ENCODE measurements around the gene PDE4D. TPM values are rescaled to one million over a fixed set of nuclear protein-coding genes. Genes with fewer than 3 reads are reported as not detected.

Gene PDE4D
- total and polyA plus RNA-seq, 11 donors: 5.2 to 68.3 (median 42.1) TPM

DNA sequence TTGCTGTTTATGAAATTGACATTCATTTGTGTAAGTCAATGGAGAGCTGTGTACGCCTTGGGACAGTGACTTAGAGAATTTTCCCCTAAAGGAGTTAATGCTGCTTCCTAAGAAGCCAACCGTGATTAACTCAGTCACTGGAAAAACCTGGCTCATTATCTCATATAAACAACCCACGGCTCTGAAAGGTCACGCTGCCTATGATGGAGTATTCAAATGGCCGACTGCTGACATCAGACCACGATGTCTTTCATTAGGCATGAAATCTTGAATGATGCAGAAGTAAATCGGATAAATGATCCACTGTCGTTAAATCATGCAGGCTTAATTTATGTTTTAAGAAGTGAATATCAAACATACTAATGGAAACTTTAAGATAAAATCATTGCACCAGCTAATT, 706.9 kb downstream of the PDE4D start:
- no peak for TF ChIP-seq POLR2A (IDR thresholded peaks at IDR 0.05)
- TF ChIP-seq, protein P1, sequence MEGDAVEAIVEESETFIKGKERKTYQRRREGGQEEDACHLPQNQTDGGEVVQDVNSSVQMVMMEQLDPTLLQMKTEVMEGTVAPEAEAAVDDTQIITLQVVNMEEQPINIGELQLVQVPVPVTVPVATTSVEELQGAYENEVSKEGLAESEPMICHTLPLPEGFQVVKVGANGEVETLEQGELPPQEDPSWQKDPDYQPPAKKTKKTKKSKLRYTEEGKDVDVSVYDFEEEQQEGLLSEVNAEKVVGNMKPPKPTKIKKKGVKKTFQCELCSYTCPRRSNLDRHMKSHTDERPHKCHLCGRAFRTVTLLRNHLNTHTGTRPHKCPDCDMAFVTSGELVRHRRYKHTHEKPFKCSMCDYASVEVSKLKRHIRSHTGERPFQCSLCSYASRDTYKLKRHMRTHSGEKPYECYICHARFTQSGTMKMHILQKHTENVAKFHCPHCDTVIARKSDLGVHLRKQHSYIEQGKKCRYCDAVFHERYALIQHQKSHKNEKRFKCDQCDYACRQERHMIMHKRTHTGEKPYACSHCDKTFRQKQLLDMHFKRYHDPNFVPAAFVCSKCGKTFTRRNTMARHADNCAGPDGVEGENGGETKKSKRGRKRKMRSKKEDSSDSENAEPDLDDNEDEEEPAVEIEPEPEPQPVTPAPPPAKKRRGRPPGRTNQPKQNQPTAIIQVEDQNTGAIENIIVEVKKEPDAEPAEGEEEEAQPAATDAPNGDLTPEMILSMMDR (IDR thresholded peaks at IDR 0.05): no peak
- Histone ChIP-seq H3K9me3 (no peaks in the 10 kb centered on the region), H3K27me3 (no peaks in the 10 kb centered on the region), H3K27ac (no peak overlapping the region), H3K4me3 (no peak overlapping the region), H3K36me3 (peaks cover 0 to 7% (median 0%) of the 10 kb centered on the region in 9 donors), H3K4me1 (peaks cover 0 to 27% (median 0%) of the 10 kb centered on the region in 12 donors)
- 51 to 60% (median 53%) methylated on average over 8 of the region's 8 CpGs for WGBS, 4 donors
- DNase-seq (peak in 1 of 5 donors; percentile 38), ATAC-seq (peak in 3 of 4 donors; percentile 60 to 71 (median 70))
- intact Hi-C loops (cut with DNase I): loop anchor here in 8 of 10 donors (5.0 to 10.0 kb wide), 8 partner anchors 181 to 618 kb away; no protein-coding TSS in a partner anchor

DNA sequence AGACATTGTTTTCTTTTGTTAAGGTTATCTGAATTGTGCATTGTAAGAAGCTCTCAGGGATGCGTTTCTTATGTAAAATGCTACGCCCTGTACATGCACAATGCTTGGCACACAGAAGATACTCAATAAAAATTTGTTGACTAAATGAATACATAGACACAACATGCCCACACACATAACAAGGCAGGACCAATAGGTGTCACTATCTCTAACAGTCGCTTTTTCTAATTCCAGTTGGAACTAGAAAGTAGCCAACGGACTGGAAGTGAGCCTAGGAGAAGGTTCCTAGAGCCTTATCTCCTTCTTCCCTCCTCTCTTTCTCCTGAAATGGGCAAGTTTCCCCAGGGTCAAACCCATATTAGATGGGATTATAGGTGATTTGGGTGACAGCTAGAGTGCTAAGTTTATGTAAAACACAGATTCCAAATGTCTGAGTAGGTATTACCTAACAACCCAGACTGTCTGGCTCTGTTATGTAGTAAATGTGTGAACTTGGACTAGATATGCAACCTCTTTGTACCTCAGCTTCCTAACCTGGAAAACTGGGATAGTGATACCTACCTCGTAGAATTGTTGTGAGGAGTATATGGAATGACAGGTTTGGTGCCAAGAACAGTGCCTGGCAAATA, 707.7 kb downstream of the PDE4D start:
- H3K27me3 ChIP-seq: no peaks in the 10 kb centered on the region
- ATAC-seq (peak in 1 of 4 donors; percentile 17), DNase-seq (no peak)
- H3K4me1 ChIP-seq: peaks cover 0 to 27% (median 0%) of the 10 kb centered on the region in 12 donors
- H3K9me3 ChIP-seq: no peaks in the 10 kb centered on the region
- H3K36me3 ChIP-seq: peaks cover 0 to 7% (median 0%) of the 10 kb centered on the region in 9 donors
- TF ChIP-seq, protein P1 (IDR thresholded peaks at IDR 0.05): no peak
- TF ChIP-seq POLR2A (IDR thresholded peaks at IDR 0.05): no peak
- H3K27ac ChIP-seq: no peak overlapping the region
- WGBS, 4 donors: 67 to 88% (median 82%) methylated on average over 5 of the region's 5 CpGs
- intact Hi-C loops (cut with DNase I): loop anchor here in 8 of 10 donors (5.0 to 10.0 kb wide), 8 partner anchors 181 to 619 kb away; no protein-coding TSS in a partner anchor
- no peak overlapping the region for H3K4me3 ChIP-seq

DNA sequence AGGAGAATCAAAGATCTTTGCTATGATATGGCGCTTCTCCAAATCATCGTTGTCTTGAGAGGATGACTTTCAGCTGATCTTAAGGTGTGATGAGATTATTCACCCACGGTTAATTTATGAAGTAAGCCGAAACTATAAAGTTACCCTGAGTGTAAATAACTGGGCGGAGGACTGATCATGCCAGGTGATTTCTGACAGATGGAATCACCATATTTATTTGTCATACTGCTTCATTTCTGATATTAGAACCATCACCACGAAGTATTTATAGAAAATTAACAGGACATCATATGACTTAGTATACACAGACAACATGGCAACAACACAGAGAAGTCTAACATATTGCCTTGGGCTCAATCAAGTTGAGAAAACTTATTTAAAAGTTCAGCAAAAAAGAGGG, 708.8 kb downstream of the PDE4D start:
- intact Hi-C loops (cut with DNase I): loop anchor here in 8 of 10 donors (5.0 to 10.0 kb wide), 8 partner anchors 183 to 620 kb away; no protein-coding TSS in a partner anchor
- peaks cover 0 to 27% (median 2%) of the 10 kb centered on the region in 12 donors for H3K4me1 ChIP-seq
- ATAC-seq (no peak), DNase-seq (no peak)
- TF ChIP-seq POLR2A (IDR thresholded peaks at IDR 0.05): no peak
- TF ChIP-seq, protein P1 (IDR thresholded peaks at IDR 0.05): no peak
- H3K27ac ChIP-seq: no peak overlapping the region
- WGBS, 4 donors: 82 to 87% (median 83%) methylated on average over 6 of the region's 6 CpGs
- no peaks in the 10 kb centered on the region for H3K9me3 ChIP-seq
- H3K4me3 ChIP-seq: no peak overlapping the region
- H3K36me3 ChIP-seq: peaks cover 0 to 11% (median 0%) of the 10 kb centered on the region in 9 donors
- H3K27me3 ChIP-seq: no peaks in the 10 kb centered on the region

DNA sequence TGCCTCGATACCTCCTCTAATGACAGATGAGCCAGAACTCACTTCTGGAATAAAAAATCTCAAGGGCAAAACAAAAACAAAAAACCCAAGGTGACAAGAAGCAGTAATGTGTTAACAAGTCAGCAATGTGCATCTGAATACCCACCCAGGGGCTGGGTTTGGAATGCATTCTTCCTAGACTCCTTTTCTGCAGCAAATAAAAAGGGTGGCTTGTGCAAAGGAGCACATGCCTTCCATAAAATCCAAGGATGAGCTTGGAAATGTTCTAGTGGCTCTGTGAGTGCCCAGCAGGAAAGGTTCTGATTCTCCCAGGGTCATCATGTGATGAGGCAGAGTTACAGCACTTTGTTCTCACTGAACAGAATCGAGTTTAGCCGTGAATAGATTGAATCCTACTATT, 710.8 kb downstream of the PDE4D start:
- no peak for DNase-seq
- Histone ChIP-seq H3K36me3 (peaks cover 0 to 20% (median 0%) of the 10 kb centered on the region in 9 donors), H3K4me3 (no peak overlapping the region), H3K27ac (no peak overlapping the region), H3K4me1 (peaks cover 0 to 8% (median 0%) of the 10 kb centered on the region in 12 donors), H3K9me3 (no peaks in the 10 kb centered on the region), H3K27me3 (no peaks in the 10 kb centered on the region)
- ATAC-seq: no peak
- TF ChIP-seq POLR2A (IDR thresholded peaks at IDR 0.05): no peak
- WGBS, 4 donors: 90 to 97% (median 93%) methylated on average over 3 of the region's 3 CpGs
- intact Hi-C loops (cut with DNase I): loop anchor here in 5 of 10 donors (10.0 kb wide), 4 partner anchors 482 to 622 kb away; no protein-coding TSS in a partner anchor

Data from heart left ventricle (tissue), 16 donors.